ENCODE data around the gene EGFR.

The EGFR gene

GRCh38 chr7:55198634-55199392, 180.0 kb downstream of the EGFR start:
- no peak for DNase-seq

- DNase-seq, result no peak
These were observed 180.6 kb downstream of the EGFR start for GRCh38 chr7:55199418-55199817.

GRCh38 chr7:55200441-55200840, 181.6 kb downstream of the EGFR start:
- no peak for DNase-seq

GRCh38 chr7:55202150-55202913, 183.5 kb downstream of the EGFR start:
- no peak for DNase-seq

- no peak for DNase-seq
These were observed 184.5 kb downstream of the EGFR start for GRCh38 chr7:55203300-55203699.

GRCh38 chr7:55205124-55205955, 186.5 kb downstream of the EGFR start:
- no peak for DNase-seq

GRCh38 chr7:55206235-55207029, 187.6 kb downstream of the EGFR start:
- DNase-seq, result no peak

- DNase-seq, result no peak
These were observed 188.8 kb downstream of the EGFR start for GRCh38 chr7:55207436-55208125.

GRCh38 chr7:55209366-55209765, 190.5 kb downstream of the EGFR start:
- DNase-seq, result no peak

GRCh38 chr7:55210176-55210575, 191.4 kb downstream of the EGFR start:
- no peak for DNase-seq

- no peak for DNase-seq
These were observed 191.9 kb downstream of the EGFR start for GRCh38 chr7:55210716-55211115.

GRCh38 chr7:55211726-55212125, 192.9 kb downstream of the EGFR start:
- DNase-seq, result no peak

- DNase-seq, result no peak
These were observed 193.4 kb downstream of the EGFR start for GRCh38 chr7:55212176-55212575.

- no peak for DNase-seq
These were observed 194.0 kb downstream of the EGFR start for GRCh38 chr7:55212838-55213237.

- no peak for DNase-seq
These were observed 195.9 kb downstream of the EGFR start for GRCh38 chr7:55214707-55215106.

GRCh38 chr7:55223023-55223422, 204.2 kb downstream of the EGFR start:
- DNase-seq, result no peak

- DNase-seq, result no peak
These were observed 205.3 kb downstream of the EGFR start for GRCh38 chr7:55224111-55224510.

GRCh38 chr7:55224810-55225209, 206.0 kb downstream of the EGFR start:
- no peak for DNase-seq

- no peak for DNase-seq
These were observed 211.2 kb downstream of the EGFR start for GRCh38 chr7:55230014-55230413.

GRCh38 chr7:55231736-55232280, 213.0 kb downstream of the EGFR start:
- DNase-seq, result no peak

GRCh38 chr7:55233001-55233400, 214.2 kb downstream of the EGFR start:
- no peak for DNase-seq

GRCh38 chr7:55234408-55234807, 215.6 kb downstream of the EGFR start:
- no peak for DNase-seq

Data from CD4-positive, alpha-beta T cell treated with Interleukin-17A for 1 hour (primary cell).